MCF 10A (cell line): ENCODE data around the gene ZNF532. TPM values are rescaled to one million over a fixed set of nuclear protein-coding genes. Genes with fewer than 3 reads are reported as not detected.

Experiments
- BruUV-seq: library from RNA; stranded (reverse); fragments of 400-500 nt; replicated peaks from 2 replicates; lab custom pipeline; 2021; lab: Mats Ljungman, UMichigan
- CTCF ChIA-PET: fragments of 300-600 bp; sonication (Branson Sonifier 250); formaldehyde crosslinking; extraction: SDS; loops from one replicate; lab custom pipeline; 2021; ENCODE audit warnings: antibody characterized with exemption, inconsistent platforms; lab: Yijun Ruan, JAX
- POLR2A ChIA-PET: fragments of 300-600, 350-650 bp; sonication (Branson Sonifier 250); formaldehyde crosslinking; extraction: SDS; loops from one replicate; lab custom pipeline; 2020; ENCODE audit warnings: antibody characterized with exemption, inconsistent platforms; lab: Yijun Ruan, JAX
- DNase-seq: peaks from one replicate; pipeline ENCODE4 v3.0.0-alpha.2; 2018; ENCODE audit not compliant: unreplicated experiment
- H3K27ac Mint-ChIP-seq: one replicate; pipeline ENCODE4 v1.8.0; 2022; ENCODE audit warnings: mild to moderate bottlenecking, low read depth, mixed read lengths; ENCODE audit not compliant: unreplicated experiment
- H3K27me3 Mint-ChIP-seq: one replicate; pipeline ENCODE4 v1.8.0; 2022; ENCODE audit warnings: mixed read lengths; ENCODE audit not compliant: insufficient read depth, unreplicated experiment
- H3K36me3 Mint-ChIP-seq: one replicate; pipeline ENCODE4 v1.8.0; 2022; ENCODE audit warnings: mild to moderate bottlenecking, moderate library complexity, mixed read lengths; ENCODE audit not compliant: insufficient read depth, unreplicated experiment
- H3K4me1 Mint-ChIP-seq: one replicate; pipeline ENCODE4 v1.8.0; 2022; ENCODE audit warnings: mixed read lengths; ENCODE audit not compliant: insufficient read depth, unreplicated experiment
- H3K4me3 Mint-ChIP-seq: one replicate; pipeline ENCODE4 v1.8.0; 2022; ENCODE audit warnings: mild to moderate bottlenecking, moderate library complexity, mixed read lengths; ENCODE audit not compliant: unreplicated experiment
- H3K9me3 Mint-ChIP-seq: one replicate; pipeline ENCODE4 v1.8.0; 2022; ENCODE audit warnings: mixed read lengths; ENCODE audit not compliant: unreplicated experiment
- intact Hi-C: fragments of 100-400 bp; cut with micrococcal nuclease; formaldehyde crosslinking; loops from 2 replicates; pipeline ENCODE4 v1.14.1; 2022
- total RNA-seq: library from RNA; stranded (reverse); gene quantifications from 2 replicates; pipeline ENCODE4 v1.2.3, GENCODE V29; 2022
- TF ChIP-seq, protein P1 (sequence below): fragments of 200-600 bp; IDR thresholded peaks from one replicate; pipeline ENCODE4 v1.8.0; 2022; ENCODE audit warnings: antibody characterized with exemption, mild to moderate bottlenecking; ENCODE audit not compliant: unreplicated experiment

ZNF532 gene
- total RNA-seq, 1 experiment from 2014 or later = 64.1 TPM

DNA sequence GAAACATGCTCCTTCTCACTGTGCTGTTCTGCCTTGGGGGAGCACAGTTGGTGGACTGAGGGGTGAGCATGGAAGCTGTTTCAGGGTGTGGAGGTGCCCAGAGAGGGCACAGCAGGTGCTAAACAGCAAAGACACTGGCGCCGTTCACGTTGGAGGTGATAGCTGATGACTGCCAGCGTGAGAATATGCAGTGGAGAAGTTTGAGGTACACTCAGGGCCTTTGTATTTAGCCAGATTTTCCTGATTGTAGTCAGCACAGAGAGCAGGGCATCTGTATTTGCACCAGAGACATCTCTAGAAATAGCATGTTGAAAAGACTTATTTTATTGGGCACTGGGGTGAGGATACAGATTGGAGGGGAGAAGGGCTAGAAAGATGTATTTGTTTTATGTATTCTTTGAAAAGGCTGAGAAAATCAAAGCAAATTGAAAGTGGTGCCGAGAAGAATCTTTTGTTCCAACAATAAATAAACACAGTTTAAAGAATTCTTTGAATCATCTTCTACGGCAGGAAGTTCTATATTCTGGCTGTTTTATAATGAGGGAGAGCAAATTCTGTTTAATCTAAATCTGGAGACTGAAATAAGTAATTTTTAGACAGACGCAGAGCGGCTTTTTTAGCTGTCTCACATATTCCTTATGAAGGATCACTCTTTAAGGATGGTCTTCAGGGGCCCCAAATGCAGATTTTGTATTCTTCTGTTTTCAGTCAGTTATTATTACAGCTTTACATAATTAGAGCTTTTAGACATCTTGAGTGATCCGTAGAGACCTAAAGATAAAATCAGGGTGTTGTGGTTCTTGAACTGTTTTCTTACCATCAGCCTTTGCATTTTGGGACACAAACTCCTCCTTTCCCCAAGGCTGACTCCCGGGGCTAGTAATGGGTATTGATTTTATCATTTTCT is 7.1 kb downstream of the ZNF532 start:
- BruUV-seq = no TSS peak
- no peaks in the 10 kb centered on the region for H3K9me3 Mint-ChIP-seq
- CTCF ChIA-PET = no interaction called here
- H3K27ac Mint-ChIP-seq = peak overlapping the region; percentile 35
- H3K4me1 Mint-ChIP-seq = no peaks in the 10 kb centered on the region
- TF ChIP-seq, protein P1, sequence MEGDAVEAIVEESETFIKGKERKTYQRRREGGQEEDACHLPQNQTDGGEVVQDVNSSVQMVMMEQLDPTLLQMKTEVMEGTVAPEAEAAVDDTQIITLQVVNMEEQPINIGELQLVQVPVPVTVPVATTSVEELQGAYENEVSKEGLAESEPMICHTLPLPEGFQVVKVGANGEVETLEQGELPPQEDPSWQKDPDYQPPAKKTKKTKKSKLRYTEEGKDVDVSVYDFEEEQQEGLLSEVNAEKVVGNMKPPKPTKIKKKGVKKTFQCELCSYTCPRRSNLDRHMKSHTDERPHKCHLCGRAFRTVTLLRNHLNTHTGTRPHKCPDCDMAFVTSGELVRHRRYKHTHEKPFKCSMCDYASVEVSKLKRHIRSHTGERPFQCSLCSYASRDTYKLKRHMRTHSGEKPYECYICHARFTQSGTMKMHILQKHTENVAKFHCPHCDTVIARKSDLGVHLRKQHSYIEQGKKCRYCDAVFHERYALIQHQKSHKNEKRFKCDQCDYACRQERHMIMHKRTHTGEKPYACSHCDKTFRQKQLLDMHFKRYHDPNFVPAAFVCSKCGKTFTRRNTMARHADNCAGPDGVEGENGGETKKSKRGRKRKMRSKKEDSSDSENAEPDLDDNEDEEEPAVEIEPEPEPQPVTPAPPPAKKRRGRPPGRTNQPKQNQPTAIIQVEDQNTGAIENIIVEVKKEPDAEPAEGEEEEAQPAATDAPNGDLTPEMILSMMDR = no peak
- peaks cover 52% of the 10 kb centered on the region for H3K36me3 Mint-ChIP-seq
- no peaks in the 10 kb centered on the region for H3K27me3 Mint-ChIP-seq
- no peak overlapping the region for H3K4me3 Mint-ChIP-seq
- intact Hi-C loops = no loop called here
- POLR2A ChIA-PET = no interaction called here
- no peak for DNase-seq

DNA sequence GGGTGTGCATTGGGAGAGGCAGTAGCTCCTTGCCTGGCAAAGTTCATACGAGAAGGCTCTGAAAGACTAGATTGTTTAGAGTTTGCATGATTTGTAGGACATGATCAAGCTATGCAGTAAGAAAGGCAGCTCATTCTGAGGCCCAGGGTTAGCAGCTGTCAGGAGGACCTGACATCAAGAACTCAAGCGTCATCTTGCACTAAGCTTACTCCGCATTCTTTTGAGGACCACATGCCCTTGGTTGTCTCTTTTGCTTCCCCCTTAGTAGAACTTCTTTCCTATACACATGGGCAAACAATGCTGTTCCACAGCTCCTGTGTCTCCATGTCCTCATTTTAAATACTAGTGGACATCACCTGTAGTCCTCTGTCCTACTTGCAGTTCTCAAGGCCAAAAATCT is 14.0 kb downstream of the ZNF532 start:
- Mint-ChIP-seq H3K27me3 (no peaks in the 10 kb centered on the region), H3K9me3 (no peaks in the 10 kb centered on the region), H3K27ac (no peak overlapping the region), H3K4me3 (no peak overlapping the region), H3K36me3 (peaks cover 41% of the 10 kb centered on the region), H3K4me1 (peaks cover 8% of the 10 kb centered on the region)
- CTCF ChIA-PET = interaction anchor here (0.6 to 1.0 kb wide), 2 partner anchors 9 to 465 kb away, joined by 3 to 5 read pairs; no protein-coding TSS in a partner anchor
- no peak for DNase-seq
- TF ChIP-seq, protein P1 = no peak
- intact Hi-C loops = no loop called here
- BruUV-seq = no TSS peak
- POLR2A ChIA-PET = no interaction called here

DNA sequence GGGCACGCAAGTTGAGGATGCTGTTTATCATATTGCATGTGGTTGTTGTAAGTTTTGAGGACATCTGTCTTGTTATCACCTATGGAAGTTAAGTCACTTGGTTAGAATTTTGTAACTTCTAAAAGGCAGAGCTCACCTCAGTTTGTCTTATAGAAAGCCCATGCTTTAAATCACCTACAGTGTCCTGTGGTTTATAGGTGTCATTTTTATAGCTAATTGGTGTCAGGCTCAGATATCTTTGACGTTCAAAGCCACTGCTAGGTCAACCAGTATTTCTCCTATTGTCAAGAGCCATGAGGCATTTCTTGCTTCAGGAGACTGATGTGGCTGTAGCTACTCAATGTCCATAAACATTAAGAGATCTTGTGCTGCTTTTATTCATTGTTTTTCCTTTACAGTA is 16.8 kb downstream of the ZNF532 start:
- POLR2A ChIA-PET = interaction anchor here (0.6 kb wide), 1 partner anchor 70 kb away, joined by 3 read pairs; no protein-coding TSS in a partner anchor
- H3K4me3 Mint-ChIP-seq = no peak overlapping the region
- TF ChIP-seq, protein P1 = no peak
- no peak for DNase-seq
- BruUV-seq = no TSS peak
- no peaks in the 10 kb centered on the region for H3K27me3 Mint-ChIP-seq
- no peaks in the 10 kb centered on the region for H3K9me3 Mint-ChIP-seq
- CTCF ChIA-PET = interaction anchor here (0.6 to 1.5 kb wide), 3 partner anchors 99 to 227 kb away, joined by 3 to 6 read pairs (median 3); no protein-coding TSS in a partner anchor
- peaks cover 9% of the 10 kb centered on the region for H3K4me1 Mint-ChIP-seq
- peaks cover 43% of the 10 kb centered on the region for H3K36me3 Mint-ChIP-seq
- H3K27ac Mint-ChIP-seq = peak overlapping the region; percentile 54
- intact Hi-C loops = no loop called here

DNA sequence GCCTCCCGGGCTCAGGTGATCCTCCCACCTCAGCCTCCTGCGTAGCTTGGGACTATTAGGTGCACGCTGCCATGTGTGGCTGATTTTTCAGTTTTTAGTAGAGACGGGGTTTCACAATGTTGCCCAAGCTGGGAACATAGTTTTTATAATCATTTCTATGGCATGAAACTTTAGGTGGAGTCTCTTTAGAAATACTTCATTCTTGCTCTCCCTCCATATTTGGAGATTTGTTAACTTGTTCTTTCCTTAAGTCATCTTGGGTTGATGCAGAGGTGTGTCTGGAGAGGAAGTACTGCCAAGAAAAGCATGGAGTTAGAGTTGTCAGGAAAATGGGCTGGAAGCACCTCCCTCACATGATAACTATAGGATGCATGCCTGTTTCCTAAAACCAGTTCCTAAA is 17.4 kb downstream of the ZNF532 start:
- intact Hi-C loops = no loop called here
- BruUV-seq = no TSS peak
- Mint-ChIP-seq H3K4me1 (peaks cover 15% of the 10 kb centered on the region), H3K27me3 (no peaks in the 10 kb centered on the region), H3K9me3 (no peaks in the 10 kb centered on the region), H3K36me3 (peaks cover 38% of the 10 kb centered on the region), H3K4me3 (no peak overlapping the region), H3K27ac (peak overlapping the region; percentile 54)
- ChIA-PET POLR2A (no interaction called here), CTCF (interaction anchor here (1.3 to 1.5 kb wide), 2 partner anchors 100 to 189 kb away, joined by 3 to 6 read pairs; no protein-coding TSS in a partner anchor)
- TF ChIP-seq, protein P1 = no peak
- DNase-seq = no peak
